Stomach (tissue), 4 donors: Measurements from ENCODE around the gene SSH3.

Experiments
- EP300 ChIP-seq: sonication (generic); formaldehyde crosslinking; IDR thresholded peaks from one replicate; pipeline ENCODE4 v1.6.1; 2017; ENCODE audit warnings: antibody characterized with exemption
- POLR2A ChIP-seq, 4 donors: fragments of 450-650 bp; IDR thresholded peaks; one replicate each; pipeline ENCODE4 v1.6.1; 2016; ENCODE audit warnings: antibody characterized with exemption in 4 of 4, control low read depth in 2 of 4, mild to moderate bottlenecking in 1 of 4, moderate library complexity in 1 of 4
- TF ChIP-seq, protein P1 (sequence below), 7 experiments: fragments of 450-650 bp in 4 of 7; fragments of 200-600 bp in 3 of 7; sonication (generic) in 3 of 7; IDR thresholded peaks; one replicate each; pipeline ENCODE4 v1.5.1; 2016 to 2019; ENCODE audit warnings: antibody characterized with exemption in 7 of 7, control low read depth in 2 of 7, mild to moderate bottlenecking in 1 of 7

DNA sequence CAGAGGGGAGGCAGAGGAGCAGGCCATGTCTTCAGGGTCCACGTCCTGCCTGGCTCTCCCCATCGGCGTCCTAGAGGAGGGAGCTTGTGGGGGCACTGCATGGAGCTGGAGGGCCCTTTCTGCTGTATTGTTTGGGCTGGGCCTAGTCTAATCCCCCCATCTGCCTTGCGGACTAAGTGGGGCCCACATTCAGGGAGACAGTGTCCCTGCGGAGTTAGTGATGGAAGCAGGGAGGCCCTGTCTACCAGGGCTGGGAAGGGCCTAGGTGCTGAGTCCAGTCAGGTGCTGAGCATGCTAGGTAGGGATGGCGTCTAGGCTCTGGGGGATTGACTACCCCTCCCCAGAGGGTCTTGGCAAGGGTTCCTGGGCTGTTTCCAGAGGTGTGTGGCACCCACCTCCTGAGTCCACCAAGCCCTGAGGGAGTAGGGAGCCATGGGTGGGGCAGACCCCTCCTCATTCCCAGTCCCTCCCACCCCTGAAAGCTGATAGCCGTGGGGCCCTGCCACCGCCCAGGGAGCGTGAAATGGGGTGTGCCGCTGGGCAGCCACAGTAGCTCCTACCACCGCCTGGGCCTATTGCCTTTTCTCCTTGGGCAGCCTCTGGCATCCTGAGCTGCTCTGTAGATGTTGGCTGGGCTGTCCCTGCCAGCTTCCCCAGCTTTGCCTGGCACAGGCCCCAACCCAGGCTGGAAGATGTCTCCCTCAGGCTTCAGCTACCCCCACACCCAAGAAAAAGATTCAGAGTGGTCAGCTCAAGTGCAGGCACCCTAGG lies 51.9 kb downstream of the SSH3 start:
- TF ChIP-seq, protein P1, sequence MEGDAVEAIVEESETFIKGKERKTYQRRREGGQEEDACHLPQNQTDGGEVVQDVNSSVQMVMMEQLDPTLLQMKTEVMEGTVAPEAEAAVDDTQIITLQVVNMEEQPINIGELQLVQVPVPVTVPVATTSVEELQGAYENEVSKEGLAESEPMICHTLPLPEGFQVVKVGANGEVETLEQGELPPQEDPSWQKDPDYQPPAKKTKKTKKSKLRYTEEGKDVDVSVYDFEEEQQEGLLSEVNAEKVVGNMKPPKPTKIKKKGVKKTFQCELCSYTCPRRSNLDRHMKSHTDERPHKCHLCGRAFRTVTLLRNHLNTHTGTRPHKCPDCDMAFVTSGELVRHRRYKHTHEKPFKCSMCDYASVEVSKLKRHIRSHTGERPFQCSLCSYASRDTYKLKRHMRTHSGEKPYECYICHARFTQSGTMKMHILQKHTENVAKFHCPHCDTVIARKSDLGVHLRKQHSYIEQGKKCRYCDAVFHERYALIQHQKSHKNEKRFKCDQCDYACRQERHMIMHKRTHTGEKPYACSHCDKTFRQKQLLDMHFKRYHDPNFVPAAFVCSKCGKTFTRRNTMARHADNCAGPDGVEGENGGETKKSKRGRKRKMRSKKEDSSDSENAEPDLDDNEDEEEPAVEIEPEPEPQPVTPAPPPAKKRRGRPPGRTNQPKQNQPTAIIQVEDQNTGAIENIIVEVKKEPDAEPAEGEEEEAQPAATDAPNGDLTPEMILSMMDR (IDR thresholded peaks at IDR 0.05): no peak
- TF ChIP-seq EP300 (no peak), POLR2A (IDR thresholded peaks at IDR 0.05) (no peak)
